WTC11 (cell line): ENCODE data around the gene PDLIM5. TPM values are rescaled to one million over a fixed set of nuclear protein-coding genes. Genes with fewer than 3 reads are reported as not detected.
A peak's percentile ranks its signal among the peaks of the same experiment; 100 is the strongest.

Experiments
- ATAC-seq: fragments of 200-7000 bp; cut with Tn5 transposase; 2 replicates; pipeline ENCODE4 v1.10.0; 2021; ENCODE audit warnings: mild to moderate bottlenecking, moderate library complexity
- CTCF ChIA-PET: fragments of 300-600 bp; sonication (Branson Sonifier 250); formaldehyde crosslinking; loops from one replicate; lab custom pipeline; 2021; ENCODE audit warnings: antibody characterized with exemption; lab: Charles Lee
- POLR2A ChIA-PET: fragments of 350-600 bp; sonication (Branson Sonifier 250); formaldehyde crosslinking; loops from one replicate; lab custom pipeline; 2021; ENCODE audit warnings: antibody characterized with exemption; lab: Charles Lee
- DNase-seq: peaks from one replicate; pipeline ENCODE4 v3.0.0; 2021; ENCODE audit warnings: low spot score
- H3K27ac Mint-ChIP-seq: 2 replicates; pipeline ENCODE4 v1.8.0; 2021; ENCODE audit warnings: mixed read lengths
- H3K27me3 Mint-ChIP-seq: 2 replicates; pipeline ENCODE4 v1.8.0; 2021; ENCODE audit warnings: low read depth, mild to moderate bottlenecking, moderate library complexity, mixed read lengths
- H3K36me3 Mint-ChIP-seq: 2 replicates; pipeline ENCODE4 v1.8.0; 2021; ENCODE audit warnings: mixed read lengths
- H3K4me1 Mint-ChIP-seq: 2 replicates; pipeline ENCODE4 v1.8.0; 2022; ENCODE audit warnings: mixed read lengths
- H3K4me3 Mint-ChIP-seq: 2 replicates; pipeline ENCODE4 v1.8.0; 2021; ENCODE audit warnings: mild to moderate bottlenecking, moderate library complexity, mixed read lengths
- H3K9me3 Mint-ChIP-seq: 2 replicates; pipeline ENCODE4 v1.8.0; 2021; ENCODE audit warnings: mixed read lengths
- ARID4B ChIP-seq: sonication (generic); formaldehyde crosslinking; IDR thresholded peaks from 2 replicates; pipeline ENCODE4 v1.8.0; 2023; ENCODE audit warnings: missing genetic modification reagents, mild to moderate bottlenecking, borderline replicate concordance
- ATF2 ChIP-seq: sonication (generic); formaldehyde crosslinking; IDR thresholded peaks from 2 replicates; pipeline ENCODE4 v1.8.1; 2022; ENCODE audit warnings: low read depth, missing genetic modification reagents, borderline replicate concordance
- E2F4 ChIP-seq: sonication (generic); formaldehyde crosslinking; IDR thresholded peaks from 2 replicates; pipeline ENCODE4 v1.8.1; 2022; ENCODE audit warnings: low read depth, mild to moderate bottlenecking, moderate library complexity, missing genetic modification reagents, borderline replicate concordance
- GRHL2 ChIP-seq: fragments of 250-450 bp; sonication (Bioruptor Pico); IDR thresholded peaks from 2 replicates; pipeline ENCODE4 v1.8.0; 2022; ENCODE audit warnings: mild to moderate bottlenecking, moderate library complexity; ENCODE audit not compliant: insufficient replicate concordance, severe bottlenecking
- GTF2I ChIP-seq: fragments of 250-450 bp; sonication (Bioruptor Pico); conservative IDR thresholded peaks from 2 replicates; pipeline ENCODE4 v1.4.0; 2021; ENCODE audit warnings: mild to moderate bottlenecking
- IRF1 ChIP-seq: sonication (generic); formaldehyde crosslinking; IDR thresholded peaks from 2 replicates; pipeline ENCODE4 v1.8.0; 2023; ENCODE audit warnings: missing genetic modification reagents
- JAZF1 ChIP-seq: fragments of 250-450 bp; sonication (Bioruptor Pico); IDR thresholded peaks from 2 replicates; pipeline ENCODE4 v1.9.0; 2021; ENCODE audit warnings: moderate library complexity, mild to moderate bottlenecking, inconsistent platforms
- JUN ChIP-seq: sonication (generic); formaldehyde crosslinking; IDR thresholded peaks from 2 replicates; pipeline ENCODE4 v1.8.0; 2023; ENCODE audit warnings: mild to moderate bottlenecking, missing genetic modification reagents
- NFYB ChIP-seq: sonication (generic); formaldehyde crosslinking; conservative IDR thresholded peaks from 2 replicates; pipeline ENCODE4 v1.8.0; 2022; ENCODE audit warnings: low read depth, missing genetic modification reagents
- NR2C2 ChIP-seq: sonication (generic); formaldehyde crosslinking; IDR thresholded peaks from 2 replicates; pipeline ENCODE4 v1.8.0; 2022; ENCODE audit warnings: mild to moderate bottlenecking, missing genetic modification reagents
- SMAD3 ChIP-seq: sonication (generic); formaldehyde crosslinking; IDR thresholded peaks from 2 replicates; pipeline ENCODE4 v1.8.0; 2022; ENCODE audit warnings: missing genetic modification reagents, mild to moderate bottlenecking, borderline replicate concordance
- TEAD1 ChIP-seq: sonication (generic); formaldehyde crosslinking; IDR thresholded peaks from 2 replicates; pipeline ENCODE4 v1.8.0; 2022; ENCODE audit warnings: mild to moderate bottlenecking, missing genetic modification reagents
- TP53 ChIP-seq: sonication (generic); formaldehyde crosslinking; IDR thresholded peaks from 2 replicates; pipeline ENCODE4 v1.8.1; 2023; ENCODE audit warnings: mild to moderate bottlenecking, missing genetic modification reagents
- ZMAT4 ChIP-seq: fragments of 250-450 bp; sonication (Bioruptor Pico); IDR thresholded peaks from 2 replicates; pipeline ENCODE4 v1.9.0; 2021; ENCODE audit warnings: mild to moderate bottlenecking
- ZNF232 ChIP-seq: sonication (generic); formaldehyde crosslinking; IDR thresholded peaks from 2 replicates; pipeline ENCODE4 v1.8.0; 2022; ENCODE audit warnings: mild to moderate bottlenecking, missing genetic modification reagents
- ZNF512 ChIP-seq: sonication (generic); formaldehyde crosslinking; IDR thresholded peaks from 2 replicates; pipeline ENCODE4 v1.8.1; 2022; ENCODE audit warnings: missing genetic modification reagents, borderline replicate concordance
- total RNA-seq: library from RNA; stranded (reverse); gene quantifications from 3 replicates; pipeline ENCODE4 v1.2.3, GENCODE V29; 2021

Gene PDLIM5
- total RNA-seq, 1 experiment from 2014 or later = 51.5 TPM

GRCh38 chr4:94701631-94702300 is 250.0 kb downstream of the PDLIM5 start:
- CTCF ChIA-PET = no interaction called here
- ATAC-seq = 0 out of 2 replicates have a peak, but pooled peaks have one; percentile 28
- Mint-ChIP-seq H3K4me1 (no peaks in the 10 kb centered on the region), H3K9me3 (no peaks in the 10 kb centered on the region), H3K27ac (no peak overlapping the region), H3K36me3 (no peaks in the 10 kb centered on the region), H3K4me3 (no peak overlapping the region), H3K27me3 (no peaks in the 10 kb centered on the region)
- TF ChIP-seq ZNF232 (CRISPR knock-in tag) = no peak
- no peak for TF ChIP-seq E2F4 (CRISPR knock-in tag)
- TF ChIP-seq GRHL2 (CRISPR knock-in tag) = no peak
- no peak for TF ChIP-seq TP53 (CRISPR knock-in tag)
- TF ChIP-seq ZNF512 = no peak
- TF ChIP-seq TEAD1 = no peak
- POLR2A ChIA-PET = interaction anchor here (0.7 kb wide), 1 partner anchor 18 kb away, joined by 3 read pairs; no protein-coding TSS in a partner anchor
- DNase-seq = no peak

GRCh38 chr4:94711635-94712034 is 259.9 kb downstream of the PDLIM5 start:
- H3K27ac Mint-ChIP-seq = no peak overlapping the region
- H3K27me3 Mint-ChIP-seq = no peaks in the 10 kb centered on the region

More at GRCh38 chr4:94711635-94712034, 259.9 kb downstream of the PDLIM5 start:
- CTCF ChIA-PET = no interaction called here
- no peak for TF ChIP-seq NFYB (CRISPR knock-in tag)
- no peak for TF ChIP-seq JUN (CRISPR knock-in tag)
- no peak for TF ChIP-seq SMAD3 (CRISPR knock-in tag)
- TF ChIP-seq NR2C2 (CRISPR knock-in tag) = no peak
- TF ChIP-seq IRF1 (CRISPR knock-in tag) = no peak
- TF ChIP-seq ATF2 (CRISPR knock-in tag) = no peak
- TF ChIP-seq JAZF1 (CRISPR knock-in tag) = no peak
- TF ChIP-seq ARID4B (CRISPR knock-in tag) = no peak
- TF ChIP-seq ZMAT4 (CRISPR knock-in tag) = no peak
- no peak for TF ChIP-seq GTF2I
- TF ChIP-seq TEAD1 = no peak
- Mint-ChIP-seq H3K4me1 (peaks cover 4% of the 10 kb centered on the region; the same call in 1 of the 2 replicates), H3K9me3 (no peaks in the 10 kb centered on the region), H3K4me3 (no peak overlapping the region), H3K36me3 (no peaks in the 10 kb centered on the region)
- POLR2A ChIA-PET = no interaction called here
- ATAC-seq (no peak), DNase-seq (no peak)
